ENCODE results near the gene NOD1. TPM values are rescaled to one million over a fixed set of nuclear protein-coding genes. Genes with fewer than 3 reads are reported as not detected.

NOD1 gene
- polyA plus RNA-seq, 3 donors: 2.8 to 15.0 (median 4.6) TPM

GRCh38 chr7:30522159-30522558, 43.6 kb upstream of the NOD1 start:
- Mint-ChIP-seq H3K4me3 (no peak overlapping the region), H3K27me3 (ENCODE audit: low read depth in 3 of 3) (peaks cover 0 to 9% (median 3%) of the 10 kb centered on the region in 3 donors), H3K27ac (peak overlapping the region in 2 of 7 donors; percentile 43 to 68), H3K36me3 (peaks cover 22 to 32% of the 10 kb centered on the region in 2 donors), H3K9me3 (peaks cover 0 to 2% (median 0%) of the 10 kb centered on the region in 7 donors), H3K4me1 (peaks cover 27% of the 10 kb centered on the region)
- Histone ChIP-seq H3K36me3 (replicated peaks in 1 of 2; ENCODE audit: control insufficient read depth in 1 of 2, insufficient read depth in 2 of 2, low read length in 2 of 2) (peaks cover 0 to 14% of the 10 kb centered on the region in 2 donors), H3K79me2 (ENCODE audit: insufficient read depth, low read length) (no peaks in the 10 kb centered on the region), H3K27ac (ENCODE audit: low read depth in 1 of 2, low read length in 2 of 2) (no peak overlapping the region), H3K4me2 (replicated peaks; ENCODE audit: extremely low read depth, low read length, poor library complexity, severe bottlenecking) (no peak overlapping the region), H2AFZ (ENCODE audit: insufficient read depth, low read depth, low read length, poor library complexity, severe bottlenecking) (no peak overlapping the region), H4K20me1 (ENCODE audit: insufficient read depth, low read length) (peaks cover 5% of the 10 kb centered on the region), H3K9me3 (replicated peaks in 1 of 2; ENCODE audit: control insufficient read depth in 1 of 2, insufficient read depth in 1 of 2, low read length in 2 of 2) (no peaks in the 10 kb centered on the region), H3K9ac (ENCODE audit: insufficient read depth, low read length, poor library complexity, severe bottlenecking) (no peak overlapping the region), H3K27me3 (ENCODE audit: control insufficient read depth in 2 of 2, insufficient read depth in 2 of 2, low read length in 2 of 2) (no peaks in the 10 kb centered on the region), H3K4me3 (replicated peaks in 1 of 3; ENCODE audit: low read depth in 2 of 3, low read length in 3 of 3) (no peak overlapping the region), H3K4me1 (ENCODE audit: control insufficient read depth in 1 of 2, insufficient read depth in 2 of 2, low read length in 2 of 2) (peaks cover 22 to 23% of the 10 kb centered on the region in 2 donors)
- TF ChIP-seq CTCF (IDR thresholded peaks at IDR 0.05): no peak
- intact Hi-C loops (cut with micrococcal nuclease): no loop called here
- WGBS (ENCODE audit: insufficient coverage): 100% methylated on average over 2 of the region's 3 CpGs
- DNase-seq: no peak

GRCh38 chr7:30521532-30521931, 42.9 kb upstream of the NOD1 start:
- H3K4me3 Mint-ChIP-seq: no peak overlapping the region
- peak in 1 of 3 donors; percentile 9 for DNase-seq
- peak overlapping the region; percentile 46 for H3K4me2 ChIP-seq (replicated peaks; ENCODE audit: extremely low read depth, low read length, poor library complexity, severe bottlenecking)
- no peak overlapping the region for H2AFZ ChIP-seq (ENCODE audit: insufficient read depth, low read depth, low read length, poor library complexity, severe bottlenecking)
- intact Hi-C loops (cut with micrococcal nuclease): no loop called here
- H3K36me3 ChIP-seq (replicated peaks in 1 of 2; ENCODE audit: control insufficient read depth in 1 of 2, insufficient read depth in 2 of 2, low read length in 2 of 2): peaks cover 0 to 16% of the 10 kb centered on the region in 2 donors
- no peak overlapping the region for H3K4me3 ChIP-seq (replicated peaks in 1 of 3; ENCODE audit: low read depth in 2 of 3, low read length in 3 of 3)
- TF ChIP-seq CTCF (IDR thresholded peaks at IDR 0.05): no peak
- peaks cover 22 to 23% of the 10 kb centered on the region in 2 donors for H3K4me1 ChIP-seq (ENCODE audit: control insufficient read depth in 1 of 2, insufficient read depth in 2 of 2, low read length in 2 of 2)
- H3K79me2 ChIP-seq (ENCODE audit: insufficient read depth, low read length): no peaks in the 10 kb centered on the region
- peak overlapping the region in 6 of 7 donors; percentile 91 to 99 (median 99) for H3K27ac Mint-ChIP-seq
- WGBS (ENCODE audit: insufficient coverage): no CpG with 5 or more reads among the region's 1 CpG
- H3K9me3 Mint-ChIP-seq: peaks cover 0 to 2% (median 0%) of the 10 kb centered on the region in 7 donors
- peaks cover 27% of the 10 kb centered on the region for H3K4me1 Mint-ChIP-seq
- no peaks in the 10 kb centered on the region for H3K9me3 ChIP-seq (replicated peaks in 1 of 2; ENCODE audit: control insufficient read depth in 1 of 2, insufficient read depth in 1 of 2, low read length in 2 of 2)
- no peak overlapping the region for H3K9ac ChIP-seq (ENCODE audit: insufficient read depth, low read length, poor library complexity, severe bottlenecking)
- H3K36me3 Mint-ChIP-seq: peaks cover 24 to 37% of the 10 kb centered on the region in 2 donors
- H4K20me1 ChIP-seq (ENCODE audit: insufficient read depth, low read length): peaks cover 5% of the 10 kb centered on the region
- peak overlapping the region; percentile 36 to 85 for H3K27ac ChIP-seq (ENCODE audit: low read depth in 1 of 2, low read length in 2 of 2)
- H3K27me3 Mint-ChIP-seq (ENCODE audit: low read depth in 3 of 3): peaks cover 0 to 9% (median 3%) of the 10 kb centered on the region in 3 donors
- no peaks in the 10 kb centered on the region for H3K27me3 ChIP-seq (ENCODE audit: control insufficient read depth in 2 of 2, insufficient read depth in 2 of 2, low read length in 2 of 2)

Measured in CD14-positive monocyte (primary cell).